ENCODE results near the gene PKP2. TPM values are rescaled to one million over a fixed set of nuclear protein-coding genes. Genes with fewer than 3 reads are reported as not detected.

Gene PKP2
- total and polyA plus RNA-seq, 2 of the 8 experiments (the other 6 are each of a cell fraction or from before 2014, with no cell fraction given): 9.6 to 44.8 TPM

DNA sequence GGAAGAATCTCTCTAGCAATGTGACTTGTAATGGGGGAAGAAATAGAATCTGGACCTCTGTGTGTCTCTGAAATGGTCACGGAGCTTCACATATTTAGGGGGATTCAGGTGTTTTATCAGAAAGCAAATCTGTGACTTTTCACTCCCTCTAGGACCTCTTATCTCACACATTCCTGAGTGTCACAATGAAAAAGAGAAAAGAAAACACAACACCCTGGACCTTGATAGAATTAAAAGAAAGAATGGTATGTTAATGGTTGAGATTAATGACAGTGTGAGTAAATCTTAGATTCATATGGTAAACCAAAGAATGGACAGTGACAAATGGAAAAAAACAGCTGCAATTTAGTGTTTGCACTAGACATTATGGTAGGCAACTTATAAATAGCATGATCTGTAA, 68.5 kb downstream of the PKP2 start:
- Histone ChIP-seq H3K9me3 (ENCODE audit: insufficient read depth in 2 of 2, low read depth in 1 of 2, low read length in 1 of 2) (no peaks in the 10 kb centered on the region), H3K4me2 (ENCODE audit: insufficient read depth in 1 of 2, low read depth in 2 of 2, low read length in 2 of 2) (no peak overlapping the region), H3K36me3 (ENCODE audit: control insufficient read depth in 2 of 4, insufficient read depth in 4 of 4, low read length in 3 of 4) (peaks cover 0 to 4% (median 0%) of the 10 kb centered on the region in 4 experiments; a peak in 2 of 8 replicates), H3K23me2 (ENCODE audit: low read depth, low read length) (no peaks in the 10 kb centered on the region), H3K18ac (ENCODE audit: extremely low read depth, low read length) (no peak overlapping the region), H3K14ac (ENCODE audit: insufficient read length) (no peak overlapping the region), H4K91ac (replicated peaks; ENCODE audit: insufficient read length, low read length) (no peak overlapping the region), H4K5ac (ENCODE audit: insufficient read length, low read depth, low read length) (no peak overlapping the region), H2BK5ac (ENCODE audit: low read depth, low read length) (no peak overlapping the region), H3K4me3 (ENCODE audit: extremely low read depth in 1 of 4, insufficient read depth in 2 of 4, low read depth in 3 of 4, low read length in 4 of 4) (no peak overlapping the region), H4K8ac (ENCODE audit: extremely low read depth, insufficient read depth, low read length) (no peak overlapping the region), H3K27me3 (replicated peaks in 1 of 4; ENCODE audit: control insufficient read depth in 3 of 4, extremely low read depth in 1 of 4, insufficient read depth in 3 of 4, low read length in 3 of 4) (no peaks in the 10 kb centered on the region), H2AK5ac (ENCODE audit: low read depth, low read length) (no peak overlapping the region), H3K56ac (replicated peaks; ENCODE audit: insufficient read length, low read depth, low read length) (no peak overlapping the region), H2BK20ac (ENCODE audit: low read length) (no peak overlapping the region), H2BK12ac (ENCODE audit: low read depth, low read length) (no peak overlapping the region), H3K9ac (replicated peaks in 1 of 4; ENCODE audit: extremely low read depth in 1 of 4, low read depth in 3 of 4, low read length in 3 of 4) (no peak overlapping the region), H3K79me1 (ENCODE audit: low read depth, low read length) (no peaks in the 10 kb centered on the region), H3K23ac (ENCODE audit: insufficient read length) (no peak overlapping the region), H3K79me2 (ENCODE audit: control insufficient read depth in 1 of 2, insufficient read depth in 2 of 2, low read length in 2 of 2) (no peaks in the 10 kb centered on the region), H2BK120ac (replicated peaks; ENCODE audit: low read depth, low read length) (no peak overlapping the region), H2AFZ (ENCODE audit: low read length) (no peak overlapping the region), H3K4ac (replicated peaks; ENCODE audit: insufficient read length, low read depth, low read length) (no peak overlapping the region), H3K4me1 (replicated peaks in 1 of 4; ENCODE audit: control insufficient read depth in 3 of 4, insufficient read depth in 4 of 4, low read length in 3 of 4) (no peaks in the 10 kb centered on the region), H3K27ac (ENCODE audit: low read depth, low read length) (no peak overlapping the region), H4K20me1 (replicated peaks in 1 of 2; ENCODE audit: control insufficient read depth in 1 of 2, insufficient read depth in 2 of 2, low read length in 2 of 2) (no peaks in the 10 kb centered on the region), H2BK15ac (ENCODE audit: low read length) (no peak overlapping the region)
- FAIRE-seq (no peak), DNase-seq (ENCODE audit: low read depth in 1 of 2, low spot score in 2 of 2) (no peak)
- ChIA-PET CTCF (ENCODE audit: partially characterized antibody) (interaction anchor here (0.9 to 1.6 kb wide), 2 partner anchors 11 to 72 kb away, joined by 3 read pairs; partner anchors contain the start of gene YARS2), POLR2A (ENCODE audit: partially characterized antibody) (no interaction called here)
- WGBS, 2 experiments (ENCODE audit: extremely low coverage in 1 of 2, insufficient coverage in 1 of 2, insufficient read length in 1 of 2, insufficient replicate concordance in 2 of 2, low coverage in 1 of 2, low lambda C conversion rate in 2 of 2, missing lambda C conversion rate in 1 of 2): 74% methylated on average over 1 of the region's 1 CpG; no CpG with 5 or more reads in 1 of the 2 experiments
- TF ChIP-seq SP2 (IDR thresholded peaks at IDR 0.05; ENCODE audit: low read length) (no peak), CBX8 (IDR thresholded peaks at IDR 0.05; ENCODE audit: borderline replicate concordance, low read depth, low read length) (no peak), ZNF274 (IDR thresholded peaks at IDR 0.05; ENCODE audit: borderline replicate concordance, extremely low read depth, low read length) (no peak), SIX5 (IDR thresholded peaks at IDR 0.05; ENCODE audit: low read depth, low read length) (no peak), ASH2L (IDR thresholded peaks at IDR 0.05; ENCODE audit: low read length) (no peak), MAFK (IDR thresholded peaks at IDR 0.05; ENCODE audit: low read depth, low read length) (no peak), KDM4A (IDR thresholded peaks at IDR 0.05; ENCODE audit: low read depth, low read length, severe bottlenecking) (no peak), ATF2 (IDR thresholded peaks at IDR 0.05; ENCODE audit: low read length) (no peak), SIRT6 (IDR thresholded peaks at IDR 0.05; ENCODE audit: low read length) (no peak), BACH1 (IDR thresholded peaks at IDR 0.05; ENCODE audit: low read length) (no peak), RXRA (IDR thresholded peaks at IDR 0.05; ENCODE audit: insufficient read depth, low read depth, low read length) (no peak), POLR2AphosphoS5 (IDR thresholded peaks at IDR 0.05; ENCODE audit: low read depth, low read length) (no peak), GTF2F1 (IDR thresholded peaks at IDR 0.05; ENCODE audit: borderline replicate concordance, low read depth, low read length) (no peak), BRCA1 (IDR thresholded peaks at IDR 0.05; ENCODE audit: low read depth, low read length) (no peak)
